ENCODE measurements around the gene KERA. TPM values are rescaled to one million over a fixed set of nuclear protein-coding genes. Genes with fewer than 3 reads are reported as not detected.

The KERA gene
- total RNA-seq, 6 experiments from 2014 or later, result not detected

DNA sequence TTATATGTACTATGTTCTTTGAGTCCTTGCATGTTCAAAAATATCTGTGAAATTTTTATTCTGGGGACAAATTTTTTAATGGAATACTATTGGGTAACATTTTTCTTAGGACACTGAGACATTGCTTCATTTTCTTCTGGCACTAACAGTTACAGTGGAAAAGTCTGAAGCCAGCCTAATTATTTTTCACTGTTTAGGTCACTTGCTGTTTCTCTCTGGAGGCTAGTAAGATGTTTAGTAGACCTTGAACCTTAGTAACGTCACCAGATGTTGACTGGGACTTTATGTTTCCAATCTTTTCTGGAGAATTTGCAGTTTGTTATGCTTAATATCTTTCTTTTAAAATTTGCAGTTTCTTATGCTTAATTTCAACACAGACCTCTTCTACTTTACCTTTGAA, 40.8 kb downstream of the KERA start:
- ATAC-seq (no peak), DNase-seq (no peak)
- intact Hi-C loops (cut with DNase I), result no loop called here
- Histone ChIP-seq H3K27ac (no peak overlapping the region), H3K9me3 (no peaks in the 10 kb centered on the region), H3K27me3 (no peaks in the 10 kb centered on the region), H3K4me3 (no peak overlapping the region), H3K4me1 (no peaks in the 10 kb centered on the region), H3K36me3 (no peaks in the 10 kb centered on the region)
- TF ChIP-seq CTCF (IDR thresholded peaks at IDR 0.05), result no peak
- TF ChIP-seq POLR2A (IDR thresholded peaks at IDR 0.05), result no peak
- 6% methylated on average over 1 of the region's 1 CpG for WGBS (ENCODE audit: insufficient coverage, low coverage, low lambda C conversion rate, missing lambda C conversion rate)

DNA sequence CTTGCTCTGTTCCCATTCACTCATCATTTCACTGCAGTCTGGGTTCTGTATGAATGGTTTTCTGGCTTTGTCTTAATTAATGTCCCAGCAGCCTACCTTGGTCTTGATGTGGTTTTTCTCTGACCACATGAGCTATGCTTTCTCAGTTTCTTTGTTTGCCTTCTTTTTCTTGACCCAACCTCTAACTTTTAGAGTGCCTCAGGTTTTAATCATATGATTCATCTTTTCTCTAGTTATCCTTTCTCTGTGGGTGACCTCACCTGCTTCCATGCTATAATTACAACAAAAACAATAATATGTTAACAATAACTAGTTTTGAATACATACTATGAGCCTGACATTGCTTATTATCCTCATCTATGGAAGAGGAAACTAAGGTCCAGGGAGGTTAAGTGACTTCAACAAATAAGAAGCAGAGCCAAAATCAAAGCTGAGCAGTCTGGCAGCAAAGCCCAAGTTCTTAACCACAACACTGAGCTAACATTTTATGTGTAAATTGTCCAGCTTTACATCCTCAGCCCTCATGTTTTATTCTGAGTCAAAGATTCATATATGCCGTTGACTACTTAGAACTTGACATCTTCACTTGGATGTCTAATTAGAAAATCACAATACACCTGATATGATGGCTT, 48.4 kb downstream of the KERA start:
- no peaks in the 10 kb centered on the region for H3K27me3 ChIP-seq
- TF ChIP-seq CTCF (IDR thresholded peaks at IDR 0.05), result no peak
- TF ChIP-seq POLR2A (IDR thresholded peaks at IDR 0.05), result no peak
- intact Hi-C loops (cut with DNase I), result no loop called here
- DNase-seq (no peak), ATAC-seq (no peak)
- no peak overlapping the region for H3K4me3 ChIP-seq
- H3K36me3 ChIP-seq, result no peaks in the 10 kb centered on the region
- H3K4me1 ChIP-seq, result no peaks in the 10 kb centered on the region
- WGBS (ENCODE audit: insufficient coverage, low coverage, low lambda C conversion rate, missing lambda C conversion rate), result 43% methylated on average over 1 of the region's 1 CpG
- H3K27ac ChIP-seq, result no peak overlapping the region
- H3K9me3 ChIP-seq, result no peaks in the 10 kb centered on the region

- 39% methylated on average over 2 of the region's 2 CpGs for WGBS (ENCODE audit: insufficient coverage, low coverage, low lambda C conversion rate, missing lambda C conversion rate)
- TF ChIP-seq POLR2A (IDR thresholded peaks at IDR 0.05), result no peak
- no peak for TF ChIP-seq CTCF (IDR thresholded peaks at IDR 0.05)
- DNase-seq (no peak), ATAC-seq (no peak)
- H3K9me3 ChIP-seq, result no peaks in the 10 kb centered on the region
- intact Hi-C loops (cut with DNase I), result no loop called here
- no peaks in the 10 kb centered on the region for H3K27me3 ChIP-seq
- H3K4me1 ChIP-seq, result no peaks in the 10 kb centered on the region
- H3K36me3 ChIP-seq, result no peaks in the 10 kb centered on the region
- H3K27ac ChIP-seq, result no peak overlapping the region
- no peak overlapping the region for H3K4me3 ChIP-seq
Measured at GRCh38 chr12:91007531-91008290, 50.1 kb downstream of the KERA start.

GRCh38 chr12:91004872-91005271, 53.0 kb downstream of the KERA start, which contains the start of gene EPYC:
TSS of gene EPYC (minus strand) at chr12:91004972. CDS start at chr12:91002565, 2,407 bp downstream.
- no peaks in the 10 kb centered on the region for H3K36me3 ChIP-seq
- H3K27me3 ChIP-seq, result no peaks in the 10 kb centered on the region
- TF ChIP-seq POLR2A (IDR thresholded peaks at IDR 0.05) (no peak), CTCF (IDR thresholded peaks at IDR 0.05) (no peak)
- no peak within 1 kb of the TSS for H3K4me3 ChIP-seq
- intact Hi-C loops (cut with DNase I), result no loop called here
- H3K9me3 ChIP-seq, result no peaks in the 10 kb centered on the region
- ATAC-seq (no peak), DNase-seq (no peak)
- H3K4me1 ChIP-seq, result no peaks in the 10 kb centered on the region
- no peak within 1 kb of the TSS for H3K27ac ChIP-seq

All from right lobe of liver (tissue), 6 donors.